Loucy (cell line): ENCODE data around the gene CUX1.

Experiments
- EZH2phosphoT487 ChIP-seq: fragments of 200-600 bp; IDR thresholded peaks from 2 replicates; pipeline ENCODE4 v1.6.1; 2018; ENCODE audit warnings: antibody characterized with exemption, mild to moderate bottlenecking, moderate library complexity, borderline replicate concordance
- TF ChIP-seq, protein P1 (sequence below): fragments of 200-600 bp; sonication (generic); conservative IDR thresholded peaks from 2 replicates; pipeline ENCODE4 v1.5.1; 2014; ENCODE audit warnings: mild to moderate bottlenecking, antibody characterized with exemption, low read length

DNA sequence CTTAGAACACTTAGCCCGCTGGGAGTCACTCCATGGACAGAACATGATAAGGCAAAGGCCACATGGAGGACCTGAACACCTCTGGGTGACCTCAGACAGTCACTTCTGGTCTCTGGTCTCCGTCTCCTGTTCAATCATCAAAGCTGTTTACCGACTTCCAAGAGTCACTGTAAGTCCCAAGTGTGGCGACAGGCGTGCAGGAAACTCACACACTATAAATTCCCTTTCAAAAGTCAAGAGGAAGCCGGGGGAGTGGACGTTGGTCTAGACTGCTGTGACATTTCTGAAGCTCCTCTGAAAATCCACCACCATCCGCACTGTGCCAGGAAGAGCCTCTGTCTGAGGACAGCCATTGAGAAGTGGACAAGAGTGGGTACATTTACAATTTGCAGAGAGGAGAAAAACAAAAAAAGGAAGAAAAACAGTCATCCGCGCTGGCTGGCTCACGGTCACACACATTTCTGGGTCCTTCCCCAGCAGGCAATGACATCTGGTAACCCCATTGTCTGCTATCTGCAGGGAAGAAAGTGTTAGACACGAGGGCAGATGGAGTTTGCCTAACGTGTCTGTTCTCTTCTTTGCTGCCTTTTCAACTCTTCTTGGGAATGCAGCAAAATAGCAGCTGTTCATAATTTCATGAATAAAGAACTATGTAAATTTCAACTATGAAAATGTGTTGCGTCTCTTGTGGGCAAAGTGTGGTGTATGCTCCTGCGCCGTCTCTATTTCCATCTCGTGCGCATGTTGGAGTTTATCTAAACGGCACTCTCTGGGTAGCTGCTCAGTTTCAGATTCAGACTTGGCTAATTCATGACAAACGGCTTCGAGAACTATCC, 32.9 kb upstream of the CUX1 start:
- TF ChIP-seq, protein P1, sequence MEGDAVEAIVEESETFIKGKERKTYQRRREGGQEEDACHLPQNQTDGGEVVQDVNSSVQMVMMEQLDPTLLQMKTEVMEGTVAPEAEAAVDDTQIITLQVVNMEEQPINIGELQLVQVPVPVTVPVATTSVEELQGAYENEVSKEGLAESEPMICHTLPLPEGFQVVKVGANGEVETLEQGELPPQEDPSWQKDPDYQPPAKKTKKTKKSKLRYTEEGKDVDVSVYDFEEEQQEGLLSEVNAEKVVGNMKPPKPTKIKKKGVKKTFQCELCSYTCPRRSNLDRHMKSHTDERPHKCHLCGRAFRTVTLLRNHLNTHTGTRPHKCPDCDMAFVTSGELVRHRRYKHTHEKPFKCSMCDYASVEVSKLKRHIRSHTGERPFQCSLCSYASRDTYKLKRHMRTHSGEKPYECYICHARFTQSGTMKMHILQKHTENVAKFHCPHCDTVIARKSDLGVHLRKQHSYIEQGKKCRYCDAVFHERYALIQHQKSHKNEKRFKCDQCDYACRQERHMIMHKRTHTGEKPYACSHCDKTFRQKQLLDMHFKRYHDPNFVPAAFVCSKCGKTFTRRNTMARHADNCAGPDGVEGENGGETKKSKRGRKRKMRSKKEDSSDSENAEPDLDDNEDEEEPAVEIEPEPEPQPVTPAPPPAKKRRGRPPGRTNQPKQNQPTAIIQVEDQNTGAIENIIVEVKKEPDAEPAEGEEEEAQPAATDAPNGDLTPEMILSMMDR: no peak
- TF ChIP-seq EZH2phosphoT487: no peak
